ENCODE measurements around the gene BAK1. TPM values are rescaled to one million over a fixed set of nuclear protein-coding genes. Genes with fewer than 3 reads are reported as not detected.

BAK1 gene
- total RNA-seq, 1 donor from 2014 or later, result 51.4 TPM

- Mint-ChIP-seq H3K27me3 (ENCODE audit: unreplicated experiment) (peaks cover 13% of the 10 kb centered on the region), H3K4me1 (ENCODE audit: unreplicated experiment) (peaks cover 46% of the 10 kb centered on the region), H3K4me3 (ENCODE audit: unreplicated experiment) (peak overlapping the region; percentile 79), H3K27ac (ENCODE audit: unreplicated experiment) (no peak overlapping the region), H3K9me3 (ENCODE audit: unreplicated experiment) (no peaks in the 10 kb centered on the region), H3K36me3 (ENCODE audit: low read depth, unreplicated experiment) (no peaks in the 10 kb centered on the region)
- TF ChIP-seq, protein P1, sequence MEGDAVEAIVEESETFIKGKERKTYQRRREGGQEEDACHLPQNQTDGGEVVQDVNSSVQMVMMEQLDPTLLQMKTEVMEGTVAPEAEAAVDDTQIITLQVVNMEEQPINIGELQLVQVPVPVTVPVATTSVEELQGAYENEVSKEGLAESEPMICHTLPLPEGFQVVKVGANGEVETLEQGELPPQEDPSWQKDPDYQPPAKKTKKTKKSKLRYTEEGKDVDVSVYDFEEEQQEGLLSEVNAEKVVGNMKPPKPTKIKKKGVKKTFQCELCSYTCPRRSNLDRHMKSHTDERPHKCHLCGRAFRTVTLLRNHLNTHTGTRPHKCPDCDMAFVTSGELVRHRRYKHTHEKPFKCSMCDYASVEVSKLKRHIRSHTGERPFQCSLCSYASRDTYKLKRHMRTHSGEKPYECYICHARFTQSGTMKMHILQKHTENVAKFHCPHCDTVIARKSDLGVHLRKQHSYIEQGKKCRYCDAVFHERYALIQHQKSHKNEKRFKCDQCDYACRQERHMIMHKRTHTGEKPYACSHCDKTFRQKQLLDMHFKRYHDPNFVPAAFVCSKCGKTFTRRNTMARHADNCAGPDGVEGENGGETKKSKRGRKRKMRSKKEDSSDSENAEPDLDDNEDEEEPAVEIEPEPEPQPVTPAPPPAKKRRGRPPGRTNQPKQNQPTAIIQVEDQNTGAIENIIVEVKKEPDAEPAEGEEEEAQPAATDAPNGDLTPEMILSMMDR (IDR thresholded peaks at IDR 0.05; ENCODE audit: unreplicated experiment), result no peak
- no peak for DNase-seq (ENCODE audit: low spot score)
These were observed 13.3 kb upstream of the BAK1 start for GRCh38 chr6:33593414-33593727.

- TF ChIP-seq, protein P1 (IDR thresholded peaks at IDR 0.05; ENCODE audit: unreplicated experiment), result no peak
- H3K4me1 Mint-ChIP-seq (ENCODE audit: unreplicated experiment), result peaks cover 46% of the 10 kb centered on the region
- peak overlapping the region; percentile 79 for H3K4me3 Mint-ChIP-seq (ENCODE audit: unreplicated experiment)
- H3K9me3 Mint-ChIP-seq (ENCODE audit: unreplicated experiment), result no peaks in the 10 kb centered on the region
- DNase-seq (ENCODE audit: low spot score), result no peak
- H3K27me3 Mint-ChIP-seq (ENCODE audit: unreplicated experiment), result peaks cover 13% of the 10 kb centered on the region
- H3K27ac Mint-ChIP-seq (ENCODE audit: unreplicated experiment), result peak overlapping the region; percentile 15
- H3K36me3 Mint-ChIP-seq (ENCODE audit: low read depth, unreplicated experiment), result no peaks in the 10 kb centered on the region
These were observed 12.7 kb upstream of the BAK1 start for GRCh38 chr6:33592595-33593413.

GRCh38 chr6:33592280-33592594 lies 12.2 kb upstream of the BAK1 start:
- Mint-ChIP-seq H3K36me3 (ENCODE audit: low read depth, unreplicated experiment) (no peaks in the 10 kb centered on the region), H3K4me3 (ENCODE audit: unreplicated experiment) (peak overlapping the region; percentile 19), H3K27ac (ENCODE audit: unreplicated experiment) (peak overlapping the region; percentile 15), H3K9me3 (ENCODE audit: unreplicated experiment) (no peaks in the 10 kb centered on the region), H3K4me1 (ENCODE audit: unreplicated experiment) (peaks cover 46% of the 10 kb centered on the region), H3K27me3 (ENCODE audit: unreplicated experiment) (peaks cover 10% of the 10 kb centered on the region)
- TF ChIP-seq, protein P1 (IDR thresholded peaks at IDR 0.05; ENCODE audit: unreplicated experiment), result no peak
- no peak for DNase-seq (ENCODE audit: low spot score)

DNA sequence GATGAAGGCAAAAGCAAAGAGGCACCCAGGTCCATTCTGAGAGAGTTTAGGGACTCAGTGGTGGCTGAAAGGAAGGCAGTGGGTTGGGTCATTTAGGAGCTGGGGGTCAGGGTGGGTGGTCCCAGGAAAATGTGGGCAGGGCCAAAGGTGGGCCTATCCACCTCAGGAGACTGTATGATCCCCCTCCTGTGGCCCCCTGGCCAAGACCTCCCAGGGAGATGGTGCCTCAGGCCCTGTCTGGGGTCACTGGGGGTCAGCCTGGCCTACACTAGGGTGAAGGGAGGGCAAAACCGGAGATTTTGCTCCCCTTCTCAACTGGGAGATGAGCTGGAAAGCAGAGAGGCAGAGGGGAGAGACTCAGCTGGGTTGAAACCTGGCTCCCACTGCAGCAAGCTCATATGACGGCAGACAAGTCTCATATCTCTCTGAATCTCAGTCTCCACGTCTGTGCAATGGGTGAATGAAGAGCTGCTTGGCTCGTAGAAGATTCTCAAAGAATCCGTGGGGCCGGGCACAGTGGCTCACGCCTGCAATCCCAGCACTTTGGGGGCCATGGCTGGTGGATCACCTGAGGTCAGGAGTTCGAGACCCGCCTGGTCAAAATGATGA lies 11.5 kb upstream of the BAK1 start:
- Mint-ChIP-seq H3K4me3 (ENCODE audit: unreplicated experiment) (no peak overlapping the region), H3K27ac (ENCODE audit: unreplicated experiment) (peak overlapping the region; percentile 95), H3K4me1 (ENCODE audit: unreplicated experiment) (peaks cover 50% of the 10 kb centered on the region), H3K27me3 (ENCODE audit: unreplicated experiment) (peaks cover 11% of the 10 kb centered on the region), H3K9me3 (ENCODE audit: unreplicated experiment) (no peaks in the 10 kb centered on the region), H3K36me3 (ENCODE audit: low read depth, unreplicated experiment) (no peaks in the 10 kb centered on the region)
- TF ChIP-seq, protein P1 (IDR thresholded peaks at IDR 0.05; ENCODE audit: unreplicated experiment), result no peak
- DNase-seq (ENCODE audit: low spot score), result no peak

- Mint-ChIP-seq H3K4me3 (ENCODE audit: unreplicated experiment) (no peak overlapping the region), H3K27me3 (ENCODE audit: unreplicated experiment) (peaks cover 11% of the 10 kb centered on the region), H3K9me3 (ENCODE audit: unreplicated experiment) (no peaks in the 10 kb centered on the region), H3K4me1 (ENCODE audit: unreplicated experiment) (peaks cover 50% of the 10 kb centered on the region), H3K27ac (ENCODE audit: unreplicated experiment) (peak overlapping the region; percentile 95), H3K36me3 (ENCODE audit: low read depth, unreplicated experiment) (no peaks in the 10 kb centered on the region)
- DNase-seq (ENCODE audit: low spot score), result no peak
- TF ChIP-seq, protein P1 (IDR thresholded peaks at IDR 0.05; ENCODE audit: unreplicated experiment), result no peak
These were observed 10.6 kb upstream of the BAK1 start for GRCh38 chr6:33590531-33591198.

Measured in endothelial cell (in vitro differentiated cells).